Uterine smooth muscle cell (primary cell): ENCODE results near the gene OR1K1. TPM values are rescaled to one million over a fixed set of nuclear protein-coding genes. Genes with fewer than 3 reads are reported as not detected.

ENCODE experiments used
- total RNA-seq: library from RNA; depleted of rRNA; stranded (reverse); fragments of >200 nt; gene quantifications from 2 replicates; pipeline ENCODE4 v1.2.3, GENCODE V29; 2014

Gene OR1K1, protein sequence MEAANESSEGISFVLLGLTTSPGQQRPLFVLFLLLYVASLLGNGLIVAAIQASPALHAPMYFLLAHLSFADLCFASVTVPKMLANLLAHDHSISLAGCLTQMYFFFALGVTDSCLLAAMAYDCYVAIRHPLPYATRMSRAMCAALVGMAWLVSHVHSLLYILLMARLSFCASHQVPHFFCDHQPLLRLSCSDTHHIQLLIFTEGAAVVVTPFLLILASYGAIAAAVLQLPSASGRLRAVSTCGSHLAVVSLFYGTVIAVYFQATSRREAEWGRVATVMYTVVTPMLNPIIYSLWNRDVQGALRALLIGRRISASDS
- total RNA-seq: not detected in 2 replicates

DNA sequence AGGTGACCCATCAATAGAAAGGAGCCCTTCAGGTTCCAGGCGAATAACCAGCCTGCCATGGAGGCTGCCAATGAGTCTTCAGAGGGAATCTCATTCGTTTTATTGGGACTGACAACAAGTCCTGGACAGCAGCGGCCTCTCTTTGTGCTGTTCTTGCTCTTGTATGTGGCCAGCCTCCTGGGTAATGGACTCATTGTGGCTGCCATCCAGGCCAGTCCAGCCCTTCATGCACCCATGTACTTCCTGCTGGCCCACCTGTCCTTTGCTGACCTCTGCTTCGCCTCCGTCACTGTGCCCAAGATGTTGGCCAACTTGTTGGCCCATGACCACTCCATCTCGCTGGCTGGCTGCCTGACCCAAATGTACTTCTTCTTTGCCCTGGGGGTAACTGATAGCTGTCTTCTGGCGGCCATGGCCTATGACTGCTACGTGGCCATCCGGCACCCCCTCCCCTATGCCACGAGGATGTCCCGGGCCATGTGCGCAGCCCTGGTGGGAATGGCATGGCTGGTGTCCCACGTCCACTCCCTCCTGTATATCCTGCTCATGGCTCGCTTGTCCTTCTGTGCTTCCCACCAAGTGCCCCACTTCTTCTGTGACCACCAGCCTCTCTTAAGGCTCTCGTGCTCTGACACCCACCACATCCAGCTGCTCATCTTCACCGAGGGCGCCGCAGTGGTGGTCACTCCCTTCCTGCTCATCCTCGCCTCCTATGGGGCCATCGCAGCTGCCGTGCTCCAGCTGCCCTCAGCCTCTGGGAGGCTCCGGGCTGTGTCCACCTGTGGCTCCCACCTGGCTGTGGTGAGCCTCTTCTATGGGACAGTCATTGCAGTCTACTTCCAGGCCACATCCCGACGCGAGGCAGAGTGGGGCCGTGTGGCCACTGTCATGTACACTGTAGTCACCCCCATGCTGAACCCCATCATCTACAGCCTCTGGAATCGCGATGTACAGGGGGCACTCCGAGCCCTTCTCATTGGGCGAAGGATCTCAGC lies at the start of gene OR1K1:
OR1K1 (plus strand) TSS at position 58 of the 995 bp plus-strand sequence; CDS start at position 58, 0 bp downstream.

DNA sequence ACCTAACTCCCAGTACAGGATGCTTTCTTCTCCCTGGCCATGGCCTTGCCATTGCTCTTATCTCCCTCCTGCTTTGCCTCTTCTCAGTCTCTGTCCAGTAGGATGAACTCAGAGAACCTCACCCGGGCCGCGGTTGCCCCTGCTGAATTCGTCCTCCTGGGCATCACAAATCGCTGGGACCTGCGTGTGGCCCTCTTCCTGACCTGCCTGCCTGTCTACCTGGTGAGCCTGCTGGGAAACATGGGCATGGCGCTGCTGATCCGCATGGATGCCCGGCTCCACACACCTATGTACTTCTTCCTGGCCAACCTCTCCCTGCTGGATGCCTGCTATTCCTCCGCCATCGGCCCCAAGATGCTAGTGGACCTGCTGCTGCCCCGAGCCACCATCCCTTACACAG lies 11.1 kb upstream of the OR1K1 start, which contains the start of gene OR5C1:
OR5C1 (plus strand) TSS at position 103 of the 400 bp plus-strand sequence; CDS start at position 103, 0 bp downstream.

Other genes with a start within 250 kb of the OR1K1 start
- gene OR1N2, start 247.0 kb upstream of the OR1K1 start, total RNA-seq: 0.50 TPM in 1 of 2 replicates, not detected in the other
- not detected in 2 replicates for gene OR1L8, start 216.7 kb upstream of the OR1K1 start, total RNA-seq
- gene OR1Q1, start 185.4 kb upstream of the OR1K1 start, total RNA-seq: not detected in 2 replicates
- gene OR1B1, start 142.5 kb upstream of the OR1K1 start, total RNA-seq: not detected in 2 replicates
- not detected in 2 replicates for gene OR1L1, start 138.4 kb upstream of the OR1K1 start, total RNA-seq
- gene OR1L3, start 125.0 kb upstream of the OR1K1 start, total RNA-seq: not detected in 2 replicates
- not detected in 2 replicates for gene OR1L4, start 76.1 kb upstream of the OR1K1 start, total RNA-seq
- gene OR1L6, start 57.8 kb upstream of the OR1K1 start, total RNA-seq: not detected in 2 replicates
- not detected in 2 replicates for gene OR5C1, start 11.2 kb upstream of the OR1K1 start, total RNA-seq
- gene PDCL, start 28.5 kb downstream of the OR1K1 start, total RNA-seq: 46.1 and 50.6 TPM in 2 replicates
- 43.6 and 56.4 TPM in 2 replicates for gene RC3H2, start 105.2 kb downstream of the OR1K1 start, total RNA-seq
- gene ZBTB6, start 113.2 kb downstream of the OR1K1 start, total RNA-seq: 16.0 and 16.3 TPM in 2 replicates
- 4.0 and 5.5 TPM in 2 replicates for gene ZBTB26, start 131.4 kb downstream of the OR1K1 start, total RNA-seq
- 37.5 and 50.5 TPM in 2 replicates for gene RABGAP1, start 140.9 kb downstream of the OR1K1 start, total RNA-seq
- 1.4 and 1.5 TPM in 2 replicates for gene GPR21, start 233.5 kb downstream of the OR1K1 start, total RNA-seq